ENCODE data around the gene CEP20. TPM values are rescaled to one million over a fixed set of nuclear protein-coding genes. Genes with fewer than 3 reads are reported as not detected.

Gene CEP20
- total and polyA plus RNA-seq, 2 of the 8 experiments (the other 6 are each of a cell fraction or from before 2014, with no cell fraction given): 16.2 to 49.0 TPM

DNA sequence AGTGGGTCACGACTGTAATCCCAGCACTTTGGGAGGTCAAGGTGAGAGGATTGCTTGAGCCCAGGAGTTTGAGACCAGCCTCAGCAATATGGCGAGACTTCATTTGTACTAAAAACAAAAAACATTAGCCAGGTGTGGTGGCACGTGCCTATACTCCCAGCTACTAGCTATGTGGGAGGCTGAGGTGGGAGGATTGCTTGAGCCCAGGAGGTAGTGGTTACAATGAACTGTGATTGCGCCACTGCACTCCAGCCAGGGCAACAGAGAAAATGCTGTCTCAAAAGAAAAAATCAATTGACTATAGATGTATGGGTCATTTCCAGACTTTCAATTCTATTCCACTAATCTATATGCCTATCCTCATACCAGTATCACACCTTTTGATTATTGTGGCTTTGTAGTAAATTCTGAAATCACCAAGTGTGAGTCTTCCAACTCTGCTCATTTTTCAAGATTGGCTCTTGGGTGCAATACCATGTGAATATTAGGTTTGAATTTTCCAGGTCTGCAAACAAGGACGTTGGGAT lies 27.2 kb upstream of the CEP20 start:
- Histone ChIP-seq H3K56ac (replicated peaks; ENCODE audit: insufficient read length, low read depth, low read length) (no peak overlapping the region), H2BK5ac (ENCODE audit: low read depth, low read length) (no peak overlapping the region), H2BK15ac (ENCODE audit: low read length) (no peak overlapping the region), H3K27me3 (replicated peaks in 1 of 4; ENCODE audit: control insufficient read depth in 3 of 4, extremely low read depth in 1 of 4, insufficient read depth in 3 of 4, low read length in 3 of 4) (no peaks in the 10 kb centered on the region), H4K8ac (ENCODE audit: extremely low read depth, insufficient read depth, low read length) (no peak overlapping the region), H3K79me1 (ENCODE audit: low read depth, low read length) (no peaks in the 10 kb centered on the region), H3K4me2 (ENCODE audit: insufficient read depth in 1 of 2, low read depth in 2 of 2, low read length in 2 of 2) (no peak overlapping the region), H3K36me3 (ENCODE audit: control insufficient read depth in 2 of 4, insufficient read depth in 4 of 4, low read length in 3 of 4) (no peaks in the 10 kb centered on the region), H2BK20ac (ENCODE audit: low read length) (no peak overlapping the region), H3K79me2 (ENCODE audit: control insufficient read depth in 1 of 2, insufficient read depth in 2 of 2, low read length in 2 of 2) (no peaks in the 10 kb centered on the region), H3K9ac (replicated peaks in 1 of 4; ENCODE audit: extremely low read depth in 1 of 4, low read depth in 3 of 4, low read length in 3 of 4) (no peak overlapping the region), H4K5ac (ENCODE audit: insufficient read length, low read depth, low read length) (no peak overlapping the region), H3K4me1 (replicated peaks in 1 of 4; ENCODE audit: control insufficient read depth in 3 of 4, insufficient read depth in 4 of 4, low read length in 3 of 4) (no peaks in the 10 kb centered on the region; a peak in 2 of 7 replicates), H3K27ac (ENCODE audit: low read depth, low read length) (no peak overlapping the region), H3K14ac (ENCODE audit: insufficient read length) (no peak overlapping the region), H3K18ac (ENCODE audit: extremely low read depth, low read length) (no peak overlapping the region), H3K23ac (ENCODE audit: insufficient read length) (no peak overlapping the region), H2AK5ac (ENCODE audit: low read depth, low read length) (no peak overlapping the region), H4K91ac (replicated peaks; ENCODE audit: insufficient read length, low read length) (no peak overlapping the region), H4K20me1 (replicated peaks in 1 of 2; ENCODE audit: control insufficient read depth in 1 of 2, insufficient read depth in 2 of 2, low read length in 2 of 2) (no peaks in the 10 kb centered on the region), H2AFZ (ENCODE audit: low read length) (no peak overlapping the region), H3K4me3 (ENCODE audit: extremely low read depth in 1 of 4, insufficient read depth in 2 of 4, low read depth in 3 of 4, low read length in 4 of 4) (no peak overlapping the region), H3K9me3 (ENCODE audit: insufficient read depth in 2 of 2, low read depth in 1 of 2, low read length in 1 of 2) (no peaks in the 10 kb centered on the region), H3K4ac (replicated peaks; ENCODE audit: insufficient read length, low read depth, low read length) (no peak overlapping the region), H2BK120ac (replicated peaks; ENCODE audit: low read depth, low read length) (no peak overlapping the region), H3K23me2 (ENCODE audit: low read depth, low read length) (peaks cover 3% of the 10 kb centered on the region; the same call in 1 of the 2 replicates), H2BK12ac (ENCODE audit: low read depth, low read length) (no peak overlapping the region)
- no peak for DNase-seq (ENCODE audit: low read depth in 1 of 2, low spot score in 2 of 2)
- FAIRE-seq: no peak
- ChIA-PET CTCF (ENCODE audit: partially characterized antibody) (no interaction called here), POLR2A (ENCODE audit: partially characterized antibody) (no interaction called here)
- TF ChIP-seq HDAC6 (IDR thresholded peaks at IDR 0.05; ENCODE audit: low read depth, low read length) (no peak), KDM5A (IDR thresholded peaks at IDR 0.05; ENCODE audit: low read length) (no peak), EP300 (IDR thresholded peaks at IDR 0.05; ENCODE audit: borderline replicate concordance in 1 of 2, low read depth in 2 of 2, low read length in 2 of 2) (no peak), SP2 (IDR thresholded peaks at IDR 0.05; ENCODE audit: low read length) (no peak), TAF7 (optimal IDR thresholded peaks at IDR 0.05; ENCODE audit: borderline replicate concordance, low read depth, low read length) (no peak)
- TF ChIP-seq, protein P1, sequence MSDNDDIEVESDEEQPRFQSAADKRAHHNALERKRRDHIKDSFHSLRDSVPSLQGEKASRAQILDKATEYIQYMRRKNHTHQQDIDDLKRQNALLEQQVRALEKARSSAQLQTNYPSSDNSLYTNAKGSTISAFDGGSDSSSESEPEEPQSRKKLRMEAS (IDR thresholded peaks at IDR 0.05): no peak
- whole genome bisulfite sequencing, 2 experiments (ENCODE audit: extremely low coverage in 1 of 2, insufficient coverage in 1 of 2, insufficient read length in 1 of 2, insufficient replicate concordance in 2 of 2, low coverage in 1 of 2, low lambda C conversion rate in 2 of 2, missing lambda C conversion rate in 1 of 2): 81% methylated on average over 5 of the region's 5 CpGs; no CpG with 5 or more reads in 1 of the 2 experiments
